Osteoblast (primary cell): ENCODE results near the gene HS6ST1. TPM values are rescaled to one million over a fixed set of nuclear protein-coding genes. Genes with fewer than 3 reads are reported as not detected.

Source experiments
- DNase-seq: peaks from one replicate; pipeline ENCODE4 v3.0.0; 2011; ENCODE audit warnings: low spot score, mixed read lengths; ENCODE audit not compliant: insufficient read length; ENCODE audit errors: missing footprints
- H2AFZ ChIP-seq: 2 replicates; pipeline ENCODE4 v1.6.0; 2011; ENCODE audit warnings: mild to moderate bottlenecking, low read length
- H3K27ac ChIP-seq: 2 replicates; pipeline ENCODE4 v1.5.1; 2011; ENCODE audit warnings: mild to moderate bottlenecking, low read depth, low read length, moderate library complexity
- H3K27me3 ChIP-seq: 2 replicates; pipeline ENCODE4 v1.6.0; 2012; ENCODE audit warnings: mild to moderate bottlenecking, control low read depth, inconsistent platforms, low read length, moderate library complexity; ENCODE audit not compliant: insufficient read depth
- H3K36me3 ChIP-seq: 2 replicates; pipeline ENCODE4 v1.5.1; 2011; ENCODE audit warnings: mild to moderate bottlenecking, low read length, control low read depth, moderate library complexity; ENCODE audit not compliant: insufficient read depth
- H3K4me1 ChIP-seq: 2 replicates; pipeline ENCODE4 v1.5.1; 2011; ENCODE audit warnings: mild to moderate bottlenecking, low read length, control low read depth, moderate library complexity; ENCODE audit not compliant: insufficient read depth
- H3K4me2 ChIP-seq: 2 replicates; pipeline ENCODE4 v1.6.0; 2011; ENCODE audit warnings: mild to moderate bottlenecking, low read length; ENCODE audit not compliant: insufficient read depth
- H3K4me3 ChIP-seq: fragments of 200-600 bp; sonication (generic); 3 replicates; pipeline ENCODE4 v1.5.1; 2012; ENCODE audit warnings: mild to moderate bottlenecking, low read length, inconsistent platforms; ENCODE audit not compliant: insufficient read depth
- H3K79me2 ChIP-seq: 2 replicates; pipeline ENCODE4 v1.6.0; 2012; ENCODE audit warnings: mild to moderate bottlenecking, low read length, control low read depth, inconsistent platforms; ENCODE audit not compliant: insufficient read depth
- H3K9me3 ChIP-seq: 2 replicates; pipeline ENCODE4 v1.5.1; 2011; ENCODE audit warnings: low read depth, low read length, control low read depth
- H4K20me1 ChIP-seq: 2 replicates; pipeline ENCODE4 v1.6.0; 2012; ENCODE audit warnings: mild to moderate bottlenecking, low read length, control low read depth; ENCODE audit not compliant: insufficient read depth
- CTCF ChIP-seq: IDR thresholded peaks from 2 replicates; pipeline ENCODE4 v1.5.1; 2011; ENCODE audit warnings: mild to moderate bottlenecking, low read depth, low read length, moderate library complexity; ENCODE audit errors: extremely low read depth
- total RNA-seq: library from RNA; depleted of rRNA; stranded (reverse); fragments of >200 nt; gene quantifications from 2 replicates; pipeline ENCODE4 v1.2.3, GENCODE V29; 2012

Gene HS6ST1
- total RNA-seq, 1 donor, result 18.8 TPM

GRCh38 chr2:128304715-128305554, 13.7 kb downstream of the HS6ST1 start:
- Histone ChIP-seq H3K9me3 (no peaks in the 10 kb centered on the region), H3K36me3 (no peaks in the 10 kb centered on the region), H2AFZ (no peak overlapping the region), H4K20me1 (peaks cover 11% of the 10 kb centered on the region), H3K27ac (peak overlapping the region; percentile 95), H3K27me3 (no peaks in the 10 kb centered on the region), H3K4me1 (peaks cover 43% of the 10 kb centered on the region), H3K4me2 (peak overlapping the region; percentile 66), H3K4me3 (no peak overlapping the region), H3K79me2 (peaks cover 25% of the 10 kb centered on the region)
- no peak for TF ChIP-seq CTCF
- DNase-seq, result peak; percentile 97

- H3K9me3 ChIP-seq, result no peaks in the 10 kb centered on the region
- no peaks in the 10 kb centered on the region for H3K27me3 ChIP-seq
- H3K27ac ChIP-seq, result peak overlapping the region; percentile 95
- H3K79me2 ChIP-seq, result peaks cover 27% of the 10 kb centered on the region
- peaks cover 43% of the 10 kb centered on the region for H3K4me1 ChIP-seq
- H2AFZ ChIP-seq, result no peak overlapping the region
- no peak for DNase-seq
- TF ChIP-seq CTCF, result no peak
- no peak overlapping the region for H3K4me3 ChIP-seq
- no peak overlapping the region for H3K4me2 ChIP-seq
- no peaks in the 10 kb centered on the region for H3K36me3 ChIP-seq
- H4K20me1 ChIP-seq, result peaks cover 13% of the 10 kb centered on the region
These were observed 14.3 kb downstream of the HS6ST1 start for GRCh38 chr2:128304330-128304714.

- H3K27me3 ChIP-seq, result no peaks in the 10 kb centered on the region
- H3K4me3 ChIP-seq, result no peak overlapping the region
- peaks cover 16% of the 10 kb centered on the region for H4K20me1 ChIP-seq
- peaks cover 31% of the 10 kb centered on the region for H3K79me2 ChIP-seq
- no peaks in the 10 kb centered on the region for H3K9me3 ChIP-seq
- no peak overlapping the region for H2AFZ ChIP-seq
- DNase-seq, result no peak
- no peak overlapping the region for H3K4me2 ChIP-seq
- no peak for TF ChIP-seq CTCF
- no peaks in the 10 kb centered on the region for H3K36me3 ChIP-seq
- peaks cover 43% of the 10 kb centered on the region for H3K4me1 ChIP-seq
- peak overlapping the region; percentile 95 for H3K27ac ChIP-seq
These were observed 14.8 kb downstream of the HS6ST1 start for GRCh38 chr2:128303911-128304310.

GRCh38 chr2:128303095-128303791, 15.4 kb downstream of the HS6ST1 start:
- Histone ChIP-seq H2AFZ (no peak overlapping the region), H3K79me2 (peaks cover 28% of the 10 kb centered on the region), H3K9me3 (no peaks in the 10 kb centered on the region), H3K4me2 (no peak overlapping the region), H3K4me3 (no peak overlapping the region), H3K27ac (no peak overlapping the region), H3K4me1 (peaks cover 43% of the 10 kb centered on the region), H3K27me3 (no peaks in the 10 kb centered on the region), H4K20me1 (peaks cover 11% of the 10 kb centered on the region), H3K36me3 (no peaks in the 10 kb centered on the region)
- no peak for TF ChIP-seq CTCF
- no peak for DNase-seq
